GM19351 (cell line): ENCODE results near the gene SMCO4.
A peak's percentile ranks its signal among the peaks of the same experiment; 100 is the strongest.

ENCODE experiments used
- ATAC-seq: cut with Tn5 transposase; IDR thresholded peaks from one replicate; pipeline ENCODE4 v1.9.1; 2021; ENCODE audit warnings: mild to moderate bottlenecking, moderate library complexity; ENCODE audit not compliant: unreplicated experiment

SMCO4 gene

DNA sequence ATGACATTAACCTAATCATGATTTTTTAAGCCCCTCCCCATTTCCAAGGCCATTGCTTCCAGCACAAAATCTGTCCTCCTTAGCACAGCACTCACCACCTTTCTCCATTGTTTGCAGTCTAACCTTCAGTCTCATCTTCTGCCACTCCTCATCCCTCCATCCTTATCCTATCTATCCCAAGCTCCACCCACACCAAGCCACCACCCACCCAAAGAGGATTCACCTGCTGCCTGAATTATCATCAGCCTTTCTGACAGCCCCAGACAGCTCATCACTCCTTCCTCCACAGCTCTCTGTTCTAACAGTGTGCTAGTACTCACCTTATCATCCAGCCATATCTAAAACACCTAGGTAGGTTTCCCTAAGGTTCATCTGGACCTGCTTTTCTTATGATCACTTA is 20.7 kb upstream of the SMCO4 start:
- no peak for ATAC-seq

DNA sequence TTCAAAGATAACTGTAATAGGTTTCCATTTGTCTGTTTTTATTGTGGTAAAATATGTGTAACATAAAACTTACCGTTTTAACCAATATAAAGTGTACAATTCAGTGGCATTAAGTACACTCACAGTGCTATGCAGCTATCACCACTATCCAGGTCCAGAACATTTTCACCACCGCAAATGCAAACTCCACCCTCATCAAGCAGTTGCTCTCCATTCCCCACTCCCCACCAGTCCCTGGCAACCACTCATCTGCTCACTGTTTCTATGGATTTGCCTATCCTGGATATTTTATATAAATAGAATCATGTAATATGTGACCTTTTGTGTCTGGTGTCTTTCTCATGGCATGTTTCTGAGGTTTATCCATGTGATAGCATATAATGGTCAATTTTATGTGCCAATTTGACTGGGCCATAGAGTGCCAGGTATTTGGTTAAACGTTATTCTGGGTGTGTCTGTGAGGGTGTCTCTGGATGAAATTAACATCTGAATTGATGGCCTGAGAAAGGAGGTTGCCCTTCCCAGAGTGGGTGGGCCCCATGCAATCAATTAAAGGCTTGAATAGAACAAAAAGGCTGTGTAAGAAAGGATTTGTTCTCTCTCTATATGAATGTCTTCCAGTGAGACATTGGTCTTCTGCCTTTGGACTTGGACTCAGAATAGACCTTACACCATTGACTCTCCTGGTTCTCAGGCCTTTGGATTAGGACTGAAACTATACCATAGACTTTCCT is 17.2 kb upstream of the SMCO4 start:
- ATAC-seq: no peak

DNA sequence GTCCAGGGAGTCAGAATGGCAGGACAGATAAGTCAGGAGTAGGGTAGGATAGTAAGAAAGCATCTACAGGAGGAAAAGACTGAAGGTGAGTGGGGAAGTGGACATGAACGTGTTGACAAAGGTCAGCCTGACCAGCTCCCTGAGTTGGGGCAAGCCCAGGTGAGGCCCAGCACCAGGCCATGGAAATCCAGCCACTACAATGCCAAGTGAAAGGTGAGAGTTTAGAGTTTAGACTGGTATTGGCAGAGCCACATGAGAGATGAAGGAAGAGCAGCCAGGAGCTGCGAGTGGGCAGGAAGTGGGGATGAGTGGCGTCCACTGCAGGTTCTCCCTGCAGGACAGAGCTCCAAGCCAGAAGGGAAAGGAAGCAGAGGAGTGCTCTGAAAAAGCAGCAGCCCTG is 16.5 kb upstream of the SMCO4 start:
- ATAC-seq: no peak

DNA sequence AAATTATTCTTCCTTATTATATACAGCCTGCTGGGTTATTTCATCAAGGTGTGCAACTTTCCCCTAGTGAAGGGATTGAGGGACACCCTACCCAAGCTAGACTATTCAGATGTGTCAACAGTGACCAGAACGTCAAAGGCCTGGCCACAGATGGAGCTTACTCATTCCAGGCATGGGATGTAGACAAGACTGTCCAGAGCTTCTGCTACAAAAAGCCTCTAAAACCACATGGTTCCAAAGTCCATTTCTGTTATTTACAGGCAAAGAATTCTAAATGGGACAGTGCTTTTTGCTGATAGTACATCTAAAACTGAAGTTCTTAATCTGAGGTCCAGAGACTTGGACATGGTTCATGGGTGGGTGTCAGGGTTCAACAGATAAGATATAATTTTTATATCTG is 9.7 kb upstream of the SMCO4 start:
- no peak for ATAC-seq

DNA sequence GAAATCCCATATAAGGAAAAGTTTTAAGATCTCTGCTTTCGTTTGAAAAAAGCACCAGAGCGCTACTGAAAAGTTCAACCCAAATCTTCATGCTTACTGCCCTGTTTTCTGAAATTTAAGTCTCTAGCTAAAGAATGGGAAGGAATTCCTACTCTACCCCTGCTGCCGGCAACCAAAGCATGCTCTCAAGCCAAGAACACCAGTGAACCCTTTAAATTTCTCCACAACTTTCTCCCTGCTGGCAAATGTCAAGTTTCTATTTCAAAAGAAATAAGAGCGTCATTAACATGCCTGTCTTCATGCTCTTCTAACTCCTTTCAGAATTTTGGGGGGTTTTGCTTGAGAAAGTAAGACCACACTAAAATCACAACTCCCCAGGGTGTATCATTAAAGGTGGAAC is 6.8 kb upstream of the SMCO4 start:
- no peak for ATAC-seq

DNA sequence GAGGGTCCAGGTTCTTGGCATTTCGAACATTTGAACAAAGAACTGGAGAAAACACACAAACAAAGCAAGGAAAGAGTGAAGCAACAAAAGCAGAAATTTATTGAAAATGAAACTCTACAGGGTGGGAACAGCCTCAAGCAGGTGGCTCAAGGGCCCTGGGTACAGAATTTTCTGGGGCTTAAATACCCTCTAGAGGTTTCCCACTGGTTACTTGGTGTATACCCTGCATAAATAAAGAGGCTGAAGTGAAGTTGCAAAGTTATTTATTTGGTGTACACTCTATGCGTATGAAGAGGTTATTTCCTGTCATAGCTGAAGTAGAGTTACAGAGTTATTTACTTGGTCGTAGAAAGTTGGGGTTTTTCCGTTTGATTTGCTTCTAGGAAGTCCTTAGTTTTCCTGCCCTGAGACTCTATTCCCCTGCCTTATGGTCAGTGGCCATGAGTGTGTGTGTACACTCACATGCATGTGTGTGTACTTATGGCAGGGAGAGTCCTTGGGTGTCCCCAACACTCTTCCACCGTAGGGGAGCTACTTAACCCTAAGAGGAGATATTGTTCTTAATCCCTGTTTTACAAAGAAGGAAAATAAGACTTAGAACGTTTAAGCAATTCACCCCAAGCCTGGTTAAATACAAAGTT is 5.6 kb upstream of the SMCO4 start:
- no peak for ATAC-seq

DNA sequence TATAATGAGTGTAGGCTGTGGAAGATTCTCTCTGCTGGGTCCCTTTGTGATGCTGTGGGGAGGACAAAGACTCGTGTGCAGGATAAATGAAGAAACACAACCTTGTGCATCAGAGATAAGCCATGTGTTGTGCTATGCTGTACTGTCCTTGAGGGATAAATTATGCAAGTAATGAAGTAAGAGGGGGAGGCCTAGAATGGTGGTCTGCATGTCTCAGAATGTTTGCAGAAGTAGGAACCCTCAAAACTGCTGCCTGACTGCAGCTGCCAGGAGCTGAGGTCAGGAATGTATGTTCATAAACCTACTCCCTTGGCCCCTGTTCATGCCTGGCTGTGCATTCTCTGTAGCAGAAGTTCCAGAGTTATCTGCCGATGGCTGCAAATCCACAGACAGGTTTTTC is 4.6 kb upstream of the SMCO4 start:
- ATAC-seq: no peak

DNA sequence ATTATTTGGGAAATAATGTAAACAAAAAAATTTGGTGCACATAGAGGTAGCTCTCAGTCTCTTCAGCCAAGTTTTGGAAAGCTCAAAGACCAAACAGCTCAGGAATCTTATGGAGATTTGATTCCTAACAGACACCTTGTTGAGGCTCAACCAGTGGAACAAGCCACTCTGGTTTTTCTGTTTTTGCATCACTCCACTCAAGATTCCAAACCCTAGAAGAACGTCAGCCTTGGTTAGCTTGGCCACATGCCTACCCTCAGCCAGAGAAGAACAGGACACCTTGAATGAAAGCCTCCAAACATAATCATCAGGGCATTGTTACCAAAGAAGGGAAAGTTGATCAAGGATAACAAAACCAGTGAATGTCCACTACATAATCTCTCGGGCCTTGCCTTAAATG is 3.8 kb upstream of the SMCO4 start:
- no peak for ATAC-seq

DNA sequence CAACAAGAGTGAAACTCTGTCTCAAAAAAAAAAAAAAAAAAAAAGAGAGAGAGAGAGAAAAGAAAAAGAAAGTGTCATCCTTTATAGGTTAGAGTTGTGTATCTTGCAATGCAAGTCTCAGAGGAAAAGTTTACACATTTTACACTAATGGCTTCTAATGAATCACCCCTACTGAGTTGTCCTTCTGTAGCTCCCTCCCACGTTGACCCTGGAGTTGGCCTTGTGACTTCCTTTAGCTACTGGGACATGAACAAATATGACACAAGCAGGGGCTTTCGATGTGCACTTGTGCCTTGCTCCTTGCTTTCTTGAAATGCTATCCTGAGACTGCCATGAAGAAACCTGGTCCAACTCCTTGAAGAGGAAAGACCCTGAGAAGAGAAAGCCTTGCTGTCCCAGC is 2.4 kb upstream of the SMCO4 start:
- no peak for ATAC-seq

DNA sequence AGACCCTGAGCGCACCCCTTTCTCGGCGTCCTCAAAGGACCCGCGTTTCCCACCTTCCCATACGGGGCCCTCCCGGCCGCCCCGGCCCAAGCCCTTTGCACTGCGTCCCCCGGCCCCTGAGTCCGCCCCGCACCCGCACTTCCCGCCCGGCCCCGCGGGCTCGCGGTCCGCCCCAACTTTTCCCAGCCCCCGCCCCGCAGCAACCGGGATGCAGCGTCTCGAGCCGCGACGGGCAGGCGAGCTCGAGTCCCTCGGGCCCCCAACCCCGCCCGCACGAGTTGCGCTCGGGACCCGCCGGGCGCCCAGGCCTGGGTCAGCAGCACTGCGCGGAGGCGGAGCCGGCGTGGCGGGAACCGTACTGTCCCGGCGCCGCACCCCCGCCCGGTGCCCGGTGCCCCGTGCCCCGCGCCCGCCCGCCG is 371 bp downstream of the SMCO4 start:
- ATAC-seq: peak; percentile 41

DNA sequence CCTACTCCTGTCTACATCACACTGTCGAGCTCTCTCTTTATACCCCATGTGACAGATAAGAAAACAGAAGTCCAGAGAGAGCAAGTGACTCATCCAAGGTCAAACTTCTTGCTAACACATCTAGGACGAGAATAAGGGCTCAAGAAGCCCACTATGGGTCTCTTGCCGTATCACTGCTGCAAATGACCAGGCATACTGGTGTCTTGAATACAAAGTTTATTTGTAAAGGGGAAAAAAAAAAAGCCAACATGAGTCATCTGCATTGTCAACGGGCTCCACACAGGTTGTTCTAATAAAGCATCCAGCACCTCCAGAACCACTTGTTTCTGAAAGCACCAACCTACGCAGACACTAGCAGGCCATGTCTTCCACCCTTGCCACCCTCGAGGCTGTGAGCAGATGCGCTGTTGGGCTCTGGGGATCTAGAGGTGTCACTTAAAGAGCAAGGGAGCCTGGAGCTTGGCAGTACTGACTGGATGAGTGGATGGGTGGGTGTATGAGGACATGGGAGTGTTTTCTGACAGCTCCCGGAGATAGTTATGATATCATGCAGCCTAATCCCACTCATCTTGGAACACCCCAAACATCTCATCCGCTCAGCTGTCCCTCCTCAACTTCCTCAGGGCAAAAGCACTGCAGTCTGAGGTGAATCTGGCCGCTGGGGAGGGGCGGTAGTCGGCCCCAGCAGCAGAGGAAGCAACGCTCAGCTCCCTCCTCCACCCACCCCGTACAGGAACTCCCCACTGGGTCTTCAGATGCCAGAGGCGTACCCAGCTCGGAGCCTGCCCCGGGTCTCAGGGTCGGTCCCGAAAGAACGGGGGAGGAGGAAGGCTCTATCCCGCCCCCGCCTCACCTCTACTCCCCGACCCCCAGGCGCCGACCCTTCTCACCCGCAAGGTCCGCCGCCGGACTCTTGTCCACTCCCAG is 1.0 kb downstream of the SMCO4 start:
- peak; percentile 61 for ATAC-seq

DNA sequence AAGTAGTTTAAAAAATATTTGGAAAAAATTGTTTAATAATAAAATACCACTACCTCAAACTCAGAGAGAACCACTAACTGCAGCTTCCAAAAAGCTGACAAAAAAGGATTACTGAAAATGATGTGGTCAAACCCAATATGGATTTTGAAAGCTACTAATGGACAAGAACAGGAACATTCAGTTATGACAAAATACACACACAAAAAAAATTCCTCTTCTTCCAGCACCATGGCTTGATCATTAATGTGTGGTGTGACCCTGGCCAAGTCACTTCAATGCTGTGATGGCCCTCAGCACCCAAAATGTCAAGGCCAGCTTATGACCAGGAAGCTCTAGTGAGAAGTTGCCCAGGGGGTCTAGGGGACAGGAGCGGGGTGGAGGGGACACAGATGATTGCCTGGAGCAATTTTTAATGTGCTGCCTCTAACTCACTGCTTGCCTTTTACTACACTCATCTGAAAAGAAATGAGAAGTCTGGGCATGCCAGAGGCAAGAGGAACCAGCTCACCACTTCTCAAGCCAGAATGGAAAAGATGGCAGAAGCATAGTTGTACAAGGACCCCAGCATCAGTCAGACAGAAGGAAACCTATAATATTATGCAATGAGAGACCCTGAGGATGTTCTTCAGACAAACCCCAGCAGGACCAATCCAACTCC is 2.2 kb downstream of the SMCO4 start:
- ATAC-seq: no peak

DNA sequence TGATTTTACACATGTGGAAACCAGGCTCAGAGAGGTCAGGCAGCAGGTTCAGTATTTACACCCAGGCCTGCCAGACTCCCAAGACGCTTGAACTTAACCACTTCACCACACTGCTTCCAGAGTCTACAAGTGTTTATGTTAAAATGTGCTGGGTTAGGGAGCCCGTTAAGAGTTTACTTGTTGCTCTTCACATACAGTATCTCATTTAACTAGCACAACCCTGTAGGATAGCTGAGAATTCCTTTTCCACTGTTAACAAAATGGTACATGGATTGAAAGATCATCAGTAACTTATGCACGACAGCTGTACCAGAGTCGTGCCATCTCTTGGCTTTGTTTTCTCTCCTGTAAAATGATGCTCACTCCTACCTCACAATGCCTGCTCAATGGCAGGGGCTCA is 2.9 kb downstream of the SMCO4 start:
- no peak for ATAC-seq

DNA sequence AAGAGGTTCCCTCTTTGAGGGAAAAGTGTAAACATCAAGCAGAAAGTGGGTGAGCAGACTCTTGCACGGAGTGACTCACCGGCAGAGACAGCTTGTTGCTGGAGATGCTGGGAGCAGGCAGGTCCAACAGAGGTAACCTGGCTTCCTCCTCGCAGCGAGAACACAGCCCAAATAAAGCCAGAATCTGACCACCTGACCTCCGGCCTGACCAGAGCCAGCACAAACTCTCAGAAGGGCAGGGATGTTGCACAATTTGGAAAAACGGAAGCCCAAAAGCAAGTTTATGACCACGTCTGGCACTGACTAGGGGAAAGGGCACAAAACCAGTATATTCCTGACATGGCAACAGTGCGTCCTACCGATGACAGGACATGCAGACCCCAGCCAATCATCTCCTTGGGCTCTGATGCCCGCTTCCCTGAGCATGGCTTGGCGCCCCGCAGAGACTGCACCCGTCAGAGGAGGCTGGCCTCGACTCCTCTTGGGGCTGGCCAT is 5.4 kb downstream of the SMCO4 start:
- ATAC-seq: no peak

DNA sequence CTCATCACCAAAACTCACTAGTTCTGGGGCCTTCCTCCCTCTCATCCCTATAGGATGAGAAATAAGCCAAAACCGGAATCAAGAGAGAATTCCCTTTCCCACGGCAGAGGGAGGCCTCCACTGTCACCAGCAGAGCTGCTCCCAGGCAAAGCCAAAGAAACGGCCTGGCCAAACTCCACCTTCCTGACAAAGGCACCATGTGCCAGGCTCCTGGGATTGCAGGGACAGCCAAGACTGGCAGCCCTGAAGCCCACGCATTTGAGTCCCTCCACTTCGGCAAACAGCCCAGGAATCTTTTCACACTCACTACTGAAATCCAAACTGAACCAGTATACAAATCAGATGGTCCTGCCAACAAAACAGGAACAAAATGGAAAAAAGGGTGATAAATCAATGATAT is 6.1 kb downstream of the SMCO4 start:
- no peak for ATAC-seq

DNA sequence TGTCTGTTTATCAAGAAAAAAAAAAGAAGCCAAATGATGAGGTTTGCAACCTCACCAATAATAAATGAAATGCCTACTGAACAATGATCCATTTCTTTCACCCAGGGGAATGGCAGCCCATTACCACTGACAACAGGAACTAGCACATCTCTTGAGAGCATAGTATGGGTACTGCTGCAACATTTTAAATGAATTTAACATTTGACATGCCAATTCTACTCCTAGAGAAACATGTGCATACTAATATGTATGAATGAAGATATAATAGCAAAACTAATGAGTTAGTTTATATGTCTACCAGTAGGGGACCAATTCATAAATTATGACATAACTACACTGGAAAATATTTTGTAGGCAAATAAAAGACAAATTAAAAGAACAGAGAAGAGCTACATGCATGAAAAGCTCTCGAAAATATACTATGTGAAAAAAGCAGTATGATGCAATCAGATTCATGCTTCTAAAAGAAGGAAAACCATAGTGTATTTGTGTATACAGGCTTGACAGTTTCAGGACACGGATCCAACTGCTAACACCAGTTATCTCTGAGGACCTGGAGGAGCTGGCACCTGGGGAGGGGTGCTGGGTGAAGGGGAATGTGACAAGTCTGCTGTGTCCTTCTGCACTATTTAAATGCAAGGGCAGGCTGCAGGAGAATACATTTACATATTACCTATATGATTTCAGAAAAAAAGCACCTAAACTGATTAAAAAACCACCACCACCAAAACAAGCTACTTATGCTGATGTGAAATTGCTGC is 6.9 kb downstream of the SMCO4 start:
- ATAC-seq: peak; percentile 11

DNA sequence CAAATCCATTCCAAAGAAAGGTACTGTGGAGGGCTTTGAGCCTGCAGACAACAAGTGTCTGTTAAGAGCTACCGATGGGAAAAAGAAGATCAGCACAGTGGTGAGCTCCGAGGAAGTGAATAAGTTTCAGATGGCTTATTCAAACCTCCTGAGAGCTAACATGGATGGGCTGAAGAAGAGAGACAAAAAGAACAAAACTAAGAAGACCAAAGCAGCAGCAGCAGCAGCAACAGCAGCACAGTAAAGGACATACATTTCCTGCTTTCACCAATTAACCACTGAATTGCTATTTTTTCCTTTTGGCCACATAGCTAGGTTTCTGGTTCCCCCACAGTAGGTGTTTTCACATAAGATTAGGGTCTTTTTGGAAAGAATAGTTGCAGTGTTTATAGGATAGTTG is 7.6 kb downstream of the SMCO4 start:
- peak; percentile 52 for ATAC-seq

DNA sequence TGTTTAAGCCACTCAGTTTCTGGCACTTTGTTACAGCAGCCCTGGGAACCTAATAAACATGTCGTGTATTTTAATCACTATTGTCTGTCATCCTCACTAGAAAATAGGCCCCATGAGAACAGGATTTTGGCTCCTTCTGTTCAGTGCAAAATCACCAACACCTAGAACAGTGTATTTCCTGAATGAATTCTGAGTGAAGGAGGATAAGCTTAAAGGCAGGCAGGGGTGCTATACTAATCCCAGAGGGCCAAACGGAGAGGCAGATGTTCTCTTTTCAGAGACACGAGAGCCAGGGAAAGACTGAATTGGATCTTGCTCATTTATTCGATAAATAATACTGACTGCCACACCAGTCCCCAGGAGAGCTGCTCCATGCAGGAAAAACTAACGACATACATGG is 10.4 kb downstream of the SMCO4 start:
- no peak for ATAC-seq

DNA sequence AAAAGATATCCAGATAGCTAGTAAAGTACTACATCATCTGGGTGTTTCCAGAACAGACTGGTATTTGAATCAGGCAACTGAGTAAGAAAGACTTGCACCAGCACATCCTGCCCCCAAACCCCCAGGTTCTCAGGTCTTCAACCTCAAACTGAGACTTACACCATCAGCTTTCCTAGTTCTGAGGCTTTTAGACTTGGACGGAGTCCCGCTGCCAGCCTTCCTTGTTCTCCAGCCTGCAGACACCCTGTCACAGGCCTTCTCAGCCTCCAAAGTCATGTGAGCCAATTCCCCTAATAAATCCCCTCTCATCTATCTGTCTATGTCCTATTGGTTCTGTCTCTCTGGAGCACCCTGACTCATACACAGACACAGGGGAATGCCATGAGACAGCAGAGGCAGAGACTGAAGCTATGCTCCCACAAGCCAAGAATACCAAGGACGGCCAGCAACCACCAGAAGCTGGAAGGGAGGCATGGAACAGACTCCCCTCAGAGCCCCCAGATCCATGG is 10.9 kb downstream of the SMCO4 start:
- ATAC-seq: peak; percentile 20

DNA sequence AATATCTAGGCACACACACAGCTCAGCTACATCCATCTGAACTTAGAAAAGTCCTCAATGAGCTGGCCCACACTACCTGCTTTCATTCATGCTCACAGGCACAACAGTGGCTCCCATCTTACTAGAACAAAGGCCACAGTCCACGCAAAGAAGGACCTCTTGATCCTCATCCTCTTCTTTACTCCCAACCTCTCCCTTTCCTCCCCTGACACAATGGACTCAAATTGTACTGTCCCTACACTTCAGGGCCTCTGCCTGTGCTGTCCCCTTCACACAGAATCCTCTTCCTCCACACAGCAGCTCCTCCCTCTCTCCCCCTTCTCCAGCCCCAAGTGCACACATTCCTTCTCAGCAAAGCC is 12.7 kb downstream of the SMCO4 start:
- no peak for ATAC-seq
